H1 (cell line): Measurements from ENCODE around the gene CHST2.

Source experiments
- BRCA1 ChIP-seq: IDR thresholded peaks from 2 replicates; pipeline ENCODE4 v1.6.1; 2012; ENCODE audit warnings: low read depth, low read length, improper control_type of control experiment
- EP300 ChIP-seq, 2 experiments: IDR thresholded peaks; 1 replicate in 1 of 2; 2 replicates in 1 of 2; pipeline ENCODE4 v1.6.1; 2011 to 2012; ENCODE audit warnings: low read depth in 2 of 2, low read length in 2 of 2, mild to moderate bottlenecking in 2 of 2, borderline replicate concordance in 1 of 2, inconsistent platforms in 1 of 2, moderate library complexity in 1 of 2
- POLR2AphosphoS5 ChIP-seq: IDR thresholded peaks from 2 replicates; pipeline ENCODE4 v1.6.1; 2011; ENCODE audit warnings: low read depth, low read length
- TCF12 ChIP-seq: IDR thresholded peaks from 2 replicates; pipeline ENCODE4 v1.6.1; 2011; ENCODE audit warnings: low read depth, mild to moderate bottlenecking, low read length

DNA sequence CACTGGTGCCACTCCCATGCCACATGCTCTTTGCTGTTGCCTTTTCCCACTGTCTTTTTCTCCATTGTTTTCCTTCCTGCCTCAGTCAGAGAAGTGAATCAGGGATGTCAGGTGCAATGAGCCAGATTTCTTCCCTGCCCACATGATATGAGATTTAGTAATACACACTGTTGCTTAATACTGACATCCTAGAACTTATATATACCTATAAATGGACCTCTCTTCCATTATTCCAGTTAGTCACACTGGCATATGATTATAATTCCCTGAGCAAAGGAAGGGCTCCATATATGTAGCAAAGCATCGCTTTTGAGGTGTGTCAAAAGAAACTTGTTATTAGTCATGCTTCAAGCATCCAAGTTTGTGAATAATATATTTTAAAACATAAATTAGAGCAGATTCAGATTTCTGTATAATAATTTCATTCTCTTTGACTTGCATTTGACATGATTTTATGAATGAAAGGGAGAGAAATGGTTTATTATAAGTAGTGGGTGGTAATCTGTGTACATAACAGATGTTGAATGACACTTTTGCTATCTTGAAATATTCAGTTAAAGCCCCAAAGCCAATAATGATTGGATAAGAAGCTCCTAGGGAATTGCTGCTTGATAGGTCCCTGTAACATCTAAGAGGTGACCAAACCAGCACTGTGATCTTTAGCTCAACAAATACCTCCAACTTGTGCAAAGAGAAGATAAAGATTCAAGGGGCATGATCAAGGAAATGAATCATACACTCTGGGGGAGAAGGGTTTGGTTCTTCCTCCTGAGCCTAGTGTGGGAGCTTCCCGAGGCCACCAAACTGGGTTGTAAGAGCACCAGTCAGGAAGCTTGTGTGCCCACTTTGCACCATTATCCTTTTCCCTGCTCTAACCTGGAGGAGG, 48.6 kb downstream of the CHST2 start:
- TF ChIP-seq TCF12 (no peak), BRCA1 (no peak), POLR2AphosphoS5 (no peak), EP300 (IDR thresholded peaks at IDR 0.05; ENCODE audit: borderline replicate concordance in 1 of 2, low read depth in 2 of 2, low read length in 2 of 2) (no peak)
